ENCODE measurements around the gene GGCT.

GGCT gene

DNA sequence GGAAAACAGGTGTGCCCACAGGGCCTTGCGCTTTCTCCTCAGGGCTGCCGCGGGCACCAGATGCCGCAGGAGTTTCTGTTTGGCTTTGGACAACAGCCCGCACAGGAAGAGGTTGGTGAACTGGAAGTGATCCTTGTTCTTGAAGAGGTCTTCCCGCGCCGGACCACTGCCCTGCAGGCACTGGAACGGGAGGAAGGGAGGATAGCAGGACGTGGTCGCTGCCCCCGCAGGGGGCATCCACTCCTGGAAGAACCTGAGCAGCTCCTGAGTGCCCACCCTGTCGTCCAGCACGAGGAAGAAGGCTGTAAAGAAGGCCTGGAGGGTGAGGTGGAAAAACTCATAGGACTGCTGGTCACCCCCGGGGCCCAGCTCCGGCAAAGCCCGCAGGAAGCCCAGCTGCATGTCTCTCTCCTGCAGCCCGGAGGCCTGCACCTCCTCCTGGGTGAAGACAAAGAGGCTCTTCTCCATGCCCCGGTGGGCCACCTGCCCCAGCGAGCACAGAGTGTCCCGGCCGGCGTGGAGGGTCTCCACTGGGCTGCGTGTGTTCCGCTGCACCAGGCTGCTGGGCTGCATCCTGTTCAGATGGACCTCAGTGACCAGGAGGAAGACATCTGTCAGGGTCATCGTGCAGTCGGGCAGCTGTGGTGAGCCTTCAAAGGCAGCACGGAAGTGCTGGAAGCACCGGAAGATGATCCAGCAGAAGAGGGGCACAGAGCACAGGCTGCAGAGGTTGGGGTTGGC is 52.9 kb downstream of the GGCT start:
- Histone ChIP-seq H3K4me1 (ENCODE audit: control insufficient read depth, insufficient read depth, low read length) (peaks cover 3% of the 10 kb centered on the region), H3K27me3 (ENCODE audit: control insufficient read depth, insufficient read depth, low read length) (no peaks in the 10 kb centered on the region), H3K9me3 (ENCODE audit: control insufficient read depth, low read length) (no peaks in the 10 kb centered on the region), H3K4me3 (ENCODE audit: low read length) (no peak overlapping the region), H3K9ac (ENCODE audit: low read length) (no peak overlapping the region), H3K36me3 (ENCODE audit: control insufficient read depth, insufficient read depth, low read length) (no peaks in the 10 kb centered on the region)

DNA sequence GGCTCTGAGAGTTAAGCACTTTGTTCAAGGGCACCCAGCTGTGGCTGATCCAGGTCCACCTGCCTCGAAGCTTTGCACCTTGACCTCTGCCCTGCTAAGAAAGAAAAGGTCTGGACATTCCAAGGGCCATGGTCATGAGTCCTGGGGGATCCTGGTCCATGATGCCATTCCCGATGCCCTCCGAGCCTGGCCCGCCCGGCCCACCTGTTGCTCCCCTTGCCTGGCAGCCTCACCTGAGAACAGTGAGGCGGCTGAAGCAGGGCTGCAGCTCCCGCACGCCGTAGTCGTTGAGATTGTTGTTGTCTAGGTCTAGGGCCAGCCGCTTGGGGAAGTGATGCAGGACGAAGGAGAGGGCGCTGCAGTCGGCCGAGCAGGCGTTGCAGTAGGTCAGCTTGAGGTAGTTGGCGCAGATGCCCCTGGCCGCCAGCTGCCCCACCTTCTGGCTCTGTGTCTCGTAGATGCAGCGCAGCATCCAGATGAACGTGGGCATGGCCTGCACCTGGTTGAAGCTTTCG is 53.6 kb downstream of the GGCT start:
- no peaks in the 10 kb centered on the region for H3K27me3 ChIP-seq (ENCODE audit: control insufficient read depth, insufficient read depth, low read length)
- H3K36me3 ChIP-seq (ENCODE audit: control insufficient read depth, insufficient read depth, low read length), result no peaks in the 10 kb centered on the region
- peaks cover 3% of the 10 kb centered on the region for H3K4me1 ChIP-seq (ENCODE audit: control insufficient read depth, insufficient read depth, low read length)
- no peaks in the 10 kb centered on the region for H3K9me3 ChIP-seq (ENCODE audit: control insufficient read depth, low read length)
- H3K4me3 ChIP-seq (ENCODE audit: low read length), result no peak overlapping the region
- H3K9ac ChIP-seq (ENCODE audit: low read length), result no peak overlapping the region

GRCh38 chr7:30450240-30450982 is 54.2 kb downstream of the GGCT start:
- no peaks in the 10 kb centered on the region for H3K9me3 ChIP-seq (ENCODE audit: control insufficient read depth, low read length)
- peaks cover 3% of the 10 kb centered on the region for H3K4me1 ChIP-seq (ENCODE audit: control insufficient read depth, insufficient read depth, low read length)
- H3K27me3 ChIP-seq (ENCODE audit: control insufficient read depth, insufficient read depth, low read length), result no peaks in the 10 kb centered on the region
- no peak overlapping the region for H3K9ac ChIP-seq (ENCODE audit: low read length)
- H3K36me3 ChIP-seq (ENCODE audit: control insufficient read depth, insufficient read depth, low read length), result no peaks in the 10 kb centered on the region
- no peak overlapping the region for H3K4me3 ChIP-seq (ENCODE audit: low read length)

DNA sequence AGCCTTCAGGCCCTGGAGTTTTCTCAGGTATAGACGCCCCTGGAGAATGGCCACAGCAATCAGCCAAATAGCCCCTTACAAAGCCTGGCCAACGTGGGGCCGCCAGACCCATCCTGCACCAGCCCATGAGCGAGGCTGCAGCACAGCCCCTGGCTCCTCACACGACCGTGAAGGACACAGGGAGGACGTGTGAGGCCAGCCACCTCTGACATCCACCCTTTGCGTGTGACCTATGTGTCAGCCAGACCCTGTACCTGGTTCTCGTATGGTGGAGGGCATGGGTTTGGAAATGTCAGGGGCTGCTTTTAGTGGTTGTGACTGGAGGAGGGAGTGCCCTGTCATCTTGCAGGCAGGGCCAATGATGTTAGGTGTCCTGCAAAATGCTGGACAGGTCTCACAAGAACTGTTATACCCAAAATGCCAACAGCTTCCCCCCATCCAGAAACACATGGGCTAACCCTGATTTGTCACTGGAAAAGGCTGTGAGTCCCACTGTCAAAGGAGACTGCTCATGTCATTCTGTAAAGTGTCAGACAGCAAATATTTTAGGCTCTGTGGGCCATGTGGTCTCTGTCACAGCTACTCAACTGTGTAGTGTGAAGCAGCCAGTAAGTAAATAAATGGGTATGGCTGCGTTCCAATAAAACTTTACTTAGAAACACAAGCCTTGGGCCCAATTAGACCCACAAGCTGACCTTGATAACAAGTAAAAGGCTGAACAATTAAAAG is 56.0 kb downstream of the GGCT start:
- no peak overlapping the region for H3K4me3 ChIP-seq (ENCODE audit: low read length)
- no peak overlapping the region for H3K9ac ChIP-seq (ENCODE audit: low read length)
- no peaks in the 10 kb centered on the region for H3K9me3 ChIP-seq (ENCODE audit: control insufficient read depth, low read length)
- no peaks in the 10 kb centered on the region for H3K36me3 ChIP-seq (ENCODE audit: control insufficient read depth, insufficient read depth, low read length)
- no peaks in the 10 kb centered on the region for H3K27me3 ChIP-seq (ENCODE audit: control insufficient read depth, insufficient read depth, low read length)
- H3K4me1 ChIP-seq (ENCODE audit: control insufficient read depth, insufficient read depth, low read length), result peaks cover 3% of the 10 kb centered on the region

GRCh38 chr7:30447466-30447865 is 57.2 kb downstream of the GGCT start:
- Histone ChIP-seq H3K9ac (ENCODE audit: low read length) (no peak overlapping the region), H3K27me3 (ENCODE audit: control insufficient read depth, insufficient read depth, low read length) (no peaks in the 10 kb centered on the region), H3K36me3 (ENCODE audit: control insufficient read depth, insufficient read depth, low read length) (no peaks in the 10 kb centered on the region), H3K9me3 (ENCODE audit: control insufficient read depth, low read length) (no peaks in the 10 kb centered on the region), H3K4me3 (ENCODE audit: low read length) (no peak overlapping the region), H3K4me1 (ENCODE audit: control insufficient read depth, insufficient read depth, low read length) (peaks cover 3% of the 10 kb centered on the region)
